A549 (cell line): ENCODE data around the gene EHF. TPM values are rescaled to one million over a fixed set of nuclear protein-coding genes. Genes with fewer than 3 reads are reported as not detected.

Experiments used
- ATAC-seq, 2 experiments: fragments of 200-7000 bp in 1 of 2; fragments of >200 bp in 1 of 2; cut with Nextera tagmentation in 1 of 2; cut with Tn5 transposase in 1 of 2; 3 replicates each; pipeline versions ENCODE4 v1.8.0 to v1.9.1; 2018 to 2020; ENCODE audit warnings: mild to moderate bottlenecking in 1 of 2, moderate library complexity in 1 of 2
- CTCF ChIA-PET: fragments of 300-600 bp; sonication (Branson Sonifier 250); formaldehyde crosslinking; extraction: SDS; loops from one replicate; lab custom pipeline; 2021; ENCODE audit warnings: antibody characterized with exemption, inconsistent platforms; lab: Yijun Ruan, JAX
- POLR2A ChIA-PET: fragments of 350-600 bp; formaldehyde crosslinking; extraction: SDS; loops from one replicate; lab custom pipeline; 2021; ENCODE audit warnings: antibody characterized with exemption, inconsistent platforms; lab: Yijun Ruan, JAX
- DNase-seq, 2 experiments: peaks; one replicate each; pipeline versions ENCODE4 v3.0.0 to v3.0.0-alpha.2; 2011 to 2016; ENCODE audit warnings: low read depth in 1 of 2, low spot score in 1 of 2
- FAIRE-seq: peaks from 2 replicates; lab custom pipeline; 2011; peaks lifted over from hg19 to GRCh38; lab: Jason Lieb, UNC
- H3K27ac ChIP-seq, 2 experiments: fragments of >200 bp; sonication (Bioruptor Twin); formaldehyde crosslinking; 3 replicates each; pipeline ENCODE4 v1.5.1; 2016 to 2017
- H3K4me1 ChIP-seq: fragments of >200 bp; sonication (Bioruptor Twin); formaldehyde crosslinking; 3 replicates; pipeline ENCODE4 v1.6.1; 2016
- H3K4me2 ChIP-seq: fragments of >200 bp; sonication (Bioruptor Twin); formaldehyde crosslinking; 3 replicates; pipeline ENCODE4 v1.6.1; 2016
- H3K4me3 ChIP-seq: fragments of >200 bp; sonication (Bioruptor Twin); formaldehyde crosslinking; 3 replicates; pipeline ENCODE4 v1.5.1; 2016
- H3K9me3 ChIP-seq: fragments of >200 bp; sonication (Bioruptor Twin); formaldehyde crosslinking; 3 replicates; pipeline ENCODE4 v1.6.1; 2016
- BCL3 ChIP-seq: fragments of >200 bp; sonication (Bioruptor Twin); formaldehyde crosslinking; IDR thresholded peaks from 3 replicates; pipeline ENCODE4 v1.6.1; 2016
- BHLHE40 ChIP-seq: IDR thresholded peaks from 2 replicates; pipeline ENCODE4 v1.6.1; 2012; ENCODE audit warnings: low read depth, low read length, inconsistent platforms
- CBX2 ChIP-seq: fragments of 200-600 bp; sonication (generic); IDR thresholded peaks from 2 replicates; pipeline ENCODE4 v1.6.1; 2016; ENCODE audit warnings: low read depth, mild to moderate bottlenecking, borderline replicate concordance
- CEBPB ChIP-seq, 2 experiments: fragments of >200 bp in 1 of 2; sonication (Bioruptor Twin) in 1 of 2; formaldehyde crosslinking in 1 of 2; IDR thresholded peaks; 2 replicates each; pipeline ENCODE4 v1.6.1; 2012 to 2016
- CHD2 ChIP-seq: fragments of 150-350 bp; IDR thresholded peaks from 2 replicates; pipeline ENCODE4 v1.6.1; 2014; ENCODE audit warnings: low read length; ENCODE audit not compliant: partially characterized antibody
- CHD4 ChIP-seq: fragments of 200-600 bp; sonication (generic); IDR thresholded peaks from 2 replicates; pipeline ENCODE4 v1.6.1; 2016; ENCODE audit warnings: antibody characterized with exemption, mild to moderate bottlenecking, borderline replicate concordance
- FOSB ChIP-seq: fragments of 250-450 bp; sonication (Bioruptor Pico); IDR thresholded peaks from 2 replicates; pipeline ENCODE4 v1.5.0; 2020; ENCODE audit warnings: mild to moderate bottlenecking, moderate library complexity
- FOSL2 ChIP-seq, 2 experiments: fragments of 450-650 bp in 1 of 2; fragments of >200 bp in 1 of 2; sonication (Bioruptor Twin) in 1 of 2; formaldehyde crosslinking; IDR thresholded peaks; 2 replicates each; pipeline versions ENCODE4 v1.5.0 to v1.6.1; 2016 to 2020; ENCODE audit warnings: mild to moderate bottlenecking in 1 of 2, moderate library complexity in 1 of 2
- FOXS1 ChIP-seq: fragments of 250-450 bp; sonication (Bioruptor Pico); IDR thresholded peaks from 2 replicates; pipeline ENCODE4 v1.5.0; 2020; ENCODE audit warnings: mild to moderate bottlenecking, moderate library complexity
- GATA3 ChIP-seq: IDR thresholded peaks from 2 replicates; pipeline ENCODE4 v1.6.1; 2012; ENCODE audit warnings: borderline replicate concordance
- HDAC2 ChIP-seq: fragments of 200-600 bp; sonication (generic); IDR thresholded peaks from 2 replicates; pipeline ENCODE4 v1.6.1; 2016
- HEYL ChIP-seq: fragments of 250-450 bp; sonication (Bioruptor Pico); IDR thresholded peaks from 2 replicates; pipeline ENCODE4 v1.8.0; 2021; ENCODE audit warnings: mild to moderate bottlenecking, moderate library complexity
- JUN ChIP-seq, 2 experiments: fragments of >200 bp; sonication (Bioruptor Twin); formaldehyde crosslinking; IDR thresholded peaks; 2 replicates in 1 of 2; 3 replicates in 1 of 2; pipeline ENCODE4 v1.6.1; 2016 to 2017
- KDM5A ChIP-seq: fragments of 200-600 bp; sonication (generic); IDR thresholded peaks from 2 replicates; pipeline ENCODE4 v1.6.1; 2016; ENCODE audit warnings: antibody characterized with exemption, mild to moderate bottlenecking
- MAFK ChIP-seq: fragments of 450-650 bp; IDR thresholded peaks from 2 replicates; pipeline ENCODE4 v1.6.1; 2014; ENCODE audit not compliant: partially characterized antibody
- MAX ChIP-seq: IDR thresholded peaks from 2 replicates; pipeline ENCODE4 v1.6.1; 2012
- NPAS2 ChIP-seq: fragments of 250-450 bp; sonication (Bioruptor Pico); IDR thresholded peaks from 2 replicates; pipeline ENCODE4 v1.8.0; 2022; ENCODE audit warnings: mild to moderate bottlenecking, moderate library complexity, borderline replicate concordance
- NR3C1 ChIP-seq: fragments of >200 bp; sonication (Bioruptor Twin); formaldehyde crosslinking; IDR thresholded peaks from 3 replicates; pipeline ENCODE4 v1.6.1; 2017
- PBX3 ChIP-seq: IDR thresholded peaks from 2 replicates; pipeline ENCODE4 v1.6.1; 2012
- RCOR1 ChIP-seq: fragments of 150-350 bp; IDR thresholded peaks from 2 replicates; pipeline ENCODE4 v1.6.1; 2014; ENCODE audit warnings: antibody characterized with exemption, low read length, low read depth
- SMC3 ChIP-seq: fragments of >200 bp; sonication (Bioruptor Twin); formaldehyde crosslinking; IDR thresholded peaks from 3 replicates; pipeline ENCODE4 v1.6.1; 2018; ENCODE audit warnings: inconsistent platforms
- TP53 ChIP-seq: fragments of 250-450 bp; sonication (Bioruptor Pico); IDR thresholded peaks from 2 replicates; pipeline ENCODE4 v1.5.0; 2021; ENCODE audit warnings: mild to moderate bottlenecking, moderate library complexity
- USF2 ChIP-seq: fragments of 450-650 bp; IDR thresholded peaks from 2 replicates; pipeline ENCODE4 v1.6.1; 2014; ENCODE audit warnings: antibody characterized with exemption
- ZFP36 ChIP-seq: fragments of 450-650 bp; IDR thresholded peaks from 2 replicates; pipeline ENCODE4 v1.6.1; 2014; ENCODE audit warnings: borderline replicate concordance; ENCODE audit not compliant: partially characterized antibody
- ZSCAN20 ChIP-seq: fragments of 250-450 bp; sonication (Bioruptor Pico); IDR thresholded peaks from 2 replicates; pipeline ENCODE4 v1.8.0; 2022; ENCODE audit warnings: mild to moderate bottlenecking, moderate library complexity
- WGBS: methylation state at CpG from one replicate; pipeline ENCODE4 v1.1.6; 2017; ENCODE audit errors: missing lambda C conversion rate; 5-methylcytosine and 5-hydroxymethylcytosine counted together
- polyA plus RNA-seq, 4 experiments: library from polyadenylated mRNA; depleted of rRNA in 3 of 4; stranded (reverse); fragments of >200 nt; fragmentation: RNase III in 1 of 4; extraction: RNeasy Plus Mini Kit Qiagen cat#74134 plus additional on column Dnase treatment in 1 of 4; gene quantifications; 2 replicates in 3 of 4; 3 replicates in 1 of 4; pipeline ENCODE4 v1.2.3, GENCODE V29; 2011 to 2017

The EHF gene
- polyA plus RNA-seq, 2 of the 4 experiments (the other 2 are of a cell fraction) = 5.4 to 7.8 TPM

GRCh38 chr11:34650528-34650927 lies 29.6 kb downstream of the EHF start:
- no peak for DNase-seq
- Histone ChIP-seq H3K4me1 (peaks cover 45% of the 10 kb centered on the region), H3K4me2 (no peak overlapping the region), H3K4me3 (no peak overlapping the region)
- POLR2A ChIA-PET = no interaction called here
- no peak for TF ChIP-seq SMC3
- no peak for TF ChIP-seq GATA3
- no peak for TF ChIP-seq NR3C1
- TF ChIP-seq KDM5A = no peak
- no peak for TF ChIP-seq CHD4
- no peak for TF ChIP-seq USF2
- no peak for TF ChIP-seq ZSCAN20
- no peak for TF ChIP-seq CBX2
- TF ChIP-seq HDAC2 = no peak
- no peak for TF ChIP-seq BHLHE40
- TF ChIP-seq CHD2 = no peak
- TF ChIP-seq JUN (IDR thresholded peaks at IDR 0.05) = no peak
- no peak for TF ChIP-seq FOSB (CRISPR knock-in tag)
- TF ChIP-seq PBX3 = no peak
- no peak for TF ChIP-seq BCL3
- TF ChIP-seq, all 56 proteins: peak for 0
- 93% methylated on average over 6 of the region's 6 CpGs for WGBS
- FAIRE-seq (no peak), ATAC-seq (no peak)
- peaks cover 3% of the 10 kb centered on the region; the same call in 1 of the 3 replicates for H3K9me3 ChIP-seq
- CTCF ChIA-PET = interaction anchor here (0.6 to 1.7 kb wide), 6 partner anchors 9 to 240 kb away, joined by 3 to 12 read pairs (median 4); partner anchors contain the start of gene ELF5
- H3K27ac ChIP-seq = peak overlapping the region; percentile 94 to 99

GRCh38 chr11:34651551-34651950 lies 30.7 kb downstream of the EHF start:
- POLR2A ChIA-PET = interaction anchor here (5.8 kb wide), 1 partner anchor 10 kb away, joined by 81 read pairs; no protein-coding TSS in a partner anchor
- WGBS = 86% methylated on average over 3 of the region's 3 CpGs
- no peak for ATAC-seq
- TF ChIP-seq SMC3 (no peak), FOSL2 (IDR thresholded peaks at IDR 0.05) (no peak), FOSL2 (CRISPR knock-in tag; IDR thresholded peaks at IDR 0.05) (no peak), HDAC2 (no peak), FOXS1 (CRISPR knock-in tag) (no peak), CEBPB (IDR thresholded peaks at IDR 0.05) (no peak)
- TF ChIP-seq, all 56 proteins: peak for 0
- Histone ChIP-seq H3K4me3 (no peak overlapping the region), H3K4me1 (peaks cover 48% of the 10 kb centered on the region), H3K4me2 (no peak overlapping the region), H3K9me3 (peaks cover 6% of the 10 kb centered on the region; the same call in 1 of the 3 replicates), H3K27ac (peak overlapping the region; percentile 94 to 99)
- CTCF ChIA-PET = interaction anchor here (4.7 to 5.6 kb wide), 2 partner anchors 11 to 65 kb away, joined by 56 to 68 read pairs; no protein-coding TSS in a partner anchor
- DNase-seq = no peak
- FAIRE-seq = no peak

- Histone ChIP-seq H3K27ac (peak overlapping the region; percentile 94 to 99), H3K4me3 (no peak overlapping the region), H3K4me1 (peaks cover 51% of the 10 kb centered on the region), H3K9me3 (peaks cover 7% of the 10 kb centered on the region; the same call in 1 of the 3 replicates), H3K4me2 (peak overlapping the region; percentile 86; the same call in 2 of the 3 replicates)
- ChIA-PET CTCF (interaction anchor here (0.8 to 5.6 kb wide), 6 partner anchors 11 to 247 kb away, joined by 3 to 68 read pairs (median 15); no protein-coding TSS in a partner anchor), POLR2A (interaction anchor here (5.8 kb wide), 1 partner anchor 11 kb away, joined by 81 read pairs; no protein-coding TSS in a partner anchor)
- 83% methylated on average over 6 of the region's 6 CpGs for whole genome bisulfite sequencing
- TF ChIP-seq NPAS2 (no peak), FOSL2 (IDR thresholded peaks at IDR 0.05) (no peak), FOSL2 (CRISPR knock-in tag; IDR thresholded peaks at IDR 0.05) (peak; percentile 83), CBX2 (no peak), MAFK (peak; percentile 58), RCOR1 (no peak), HEYL (CRISPR knock-in tag) (no peak), TP53 (CRISPR knock-in tag) (no peak), MAX (no peak), ZFP36 (no peak)
- FAIRE-seq (no peak), ATAC-seq (no peak), DNase-seq (no peak)
These were observed 31.5 kb downstream of the EHF start for GRCh38 chr11:34652191-34652973.
